Measurements from ENCODE around the gene CEP162.

DNA sequence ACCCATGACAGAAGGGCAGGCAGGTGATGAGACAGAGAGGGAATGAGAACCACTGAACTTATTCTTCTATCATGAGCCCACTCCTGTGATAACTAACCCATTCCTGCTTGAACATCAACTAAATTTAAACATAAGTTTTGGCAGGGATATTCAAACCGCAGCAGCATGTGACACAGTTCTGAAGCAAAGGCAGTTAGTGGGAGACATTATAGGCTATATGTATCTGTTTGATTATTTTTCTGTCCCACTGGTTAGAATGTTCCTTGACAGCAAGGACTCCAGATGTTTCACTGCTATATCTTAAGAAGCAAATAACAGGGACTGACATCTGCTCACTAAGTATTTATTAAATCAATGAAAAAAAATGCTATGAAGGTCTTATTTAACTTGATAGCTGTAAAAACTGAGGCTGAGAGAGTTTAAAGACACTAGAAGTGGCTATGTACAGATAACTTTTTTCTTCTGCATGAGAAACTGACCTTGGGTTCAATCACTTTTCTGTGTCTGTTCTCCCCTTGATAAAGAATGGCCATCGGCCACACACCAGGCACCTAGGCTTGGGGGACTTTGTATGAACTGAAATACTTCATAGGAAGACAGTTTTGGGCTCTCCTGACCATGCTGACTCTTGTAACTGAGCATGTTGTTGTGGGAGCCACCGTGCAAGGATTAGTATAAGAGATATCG, 90.9 kb downstream of the CEP162 start:
- TF ChIP-seq, protein P1, sequence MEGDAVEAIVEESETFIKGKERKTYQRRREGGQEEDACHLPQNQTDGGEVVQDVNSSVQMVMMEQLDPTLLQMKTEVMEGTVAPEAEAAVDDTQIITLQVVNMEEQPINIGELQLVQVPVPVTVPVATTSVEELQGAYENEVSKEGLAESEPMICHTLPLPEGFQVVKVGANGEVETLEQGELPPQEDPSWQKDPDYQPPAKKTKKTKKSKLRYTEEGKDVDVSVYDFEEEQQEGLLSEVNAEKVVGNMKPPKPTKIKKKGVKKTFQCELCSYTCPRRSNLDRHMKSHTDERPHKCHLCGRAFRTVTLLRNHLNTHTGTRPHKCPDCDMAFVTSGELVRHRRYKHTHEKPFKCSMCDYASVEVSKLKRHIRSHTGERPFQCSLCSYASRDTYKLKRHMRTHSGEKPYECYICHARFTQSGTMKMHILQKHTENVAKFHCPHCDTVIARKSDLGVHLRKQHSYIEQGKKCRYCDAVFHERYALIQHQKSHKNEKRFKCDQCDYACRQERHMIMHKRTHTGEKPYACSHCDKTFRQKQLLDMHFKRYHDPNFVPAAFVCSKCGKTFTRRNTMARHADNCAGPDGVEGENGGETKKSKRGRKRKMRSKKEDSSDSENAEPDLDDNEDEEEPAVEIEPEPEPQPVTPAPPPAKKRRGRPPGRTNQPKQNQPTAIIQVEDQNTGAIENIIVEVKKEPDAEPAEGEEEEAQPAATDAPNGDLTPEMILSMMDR (IDR thresholded peaks at IDR 0.05) = no peak
- no peak for TF ChIP-seq POLR2A (IDR thresholded peaks at IDR 0.05)
- TF ChIP-seq POLR2AphosphoS5 (IDR thresholded peaks at IDR 0.05) = no peak
